GM12801 (cell line): Measurements from ENCODE around the gene PFN4.

Experiments used
- CTCF ChIP-seq: IDR thresholded peaks from one replicate; pipeline ENCODE4 v1.5.1; 2011; ENCODE audit warnings: control low read depth; ENCODE audit not compliant: insufficient read length; ENCODE audit errors: extremely low read depth

PFN4 gene

DNA sequence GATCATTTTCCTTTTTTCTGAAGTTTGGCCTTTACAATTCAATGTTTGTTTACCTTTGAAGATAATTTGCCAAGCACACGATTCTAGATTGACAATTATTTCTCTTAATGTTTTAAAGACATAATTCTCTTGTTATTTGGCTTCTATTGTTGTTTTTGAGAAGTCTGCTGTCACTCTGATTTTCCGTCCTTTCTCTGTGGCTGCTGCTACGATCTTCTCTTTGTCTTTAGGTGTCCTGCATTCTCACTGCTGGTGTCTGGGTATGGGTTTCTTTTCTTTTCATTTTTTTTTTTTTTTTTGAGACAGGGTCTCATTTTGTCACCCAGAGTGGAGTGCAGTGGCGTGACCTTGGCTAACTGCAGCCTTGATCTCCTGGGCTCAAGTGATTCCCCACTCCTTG, 36.6 kb upstream of the PFN4 start:
- no peak for TF ChIP-seq CTCF

DNA sequence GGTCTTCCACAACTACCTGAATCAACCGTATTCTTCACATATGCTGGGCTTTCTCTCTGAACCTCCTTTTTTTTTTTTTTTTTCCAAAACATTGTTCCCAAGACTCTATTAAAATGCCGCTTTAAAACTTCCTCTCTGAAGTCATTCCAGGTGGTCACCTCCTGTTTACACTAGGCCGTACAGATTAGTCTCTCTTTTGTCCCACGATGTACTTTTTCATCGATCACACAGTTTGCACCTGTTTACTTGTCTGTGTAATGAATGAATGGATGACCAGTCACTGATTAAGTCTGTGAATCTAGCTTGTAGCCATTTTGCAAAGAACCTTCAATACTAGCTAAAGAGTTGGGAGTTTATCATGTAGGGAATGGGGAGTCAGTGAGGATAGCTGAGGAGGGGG, 35.0 kb upstream of the PFN4 start:
- no peak for TF ChIP-seq CTCF

- TF ChIP-seq CTCF = no peak
These were observed 30.3 kb upstream of the PFN4 start for GRCh38 chr2:24153478-24153877.

DNA sequence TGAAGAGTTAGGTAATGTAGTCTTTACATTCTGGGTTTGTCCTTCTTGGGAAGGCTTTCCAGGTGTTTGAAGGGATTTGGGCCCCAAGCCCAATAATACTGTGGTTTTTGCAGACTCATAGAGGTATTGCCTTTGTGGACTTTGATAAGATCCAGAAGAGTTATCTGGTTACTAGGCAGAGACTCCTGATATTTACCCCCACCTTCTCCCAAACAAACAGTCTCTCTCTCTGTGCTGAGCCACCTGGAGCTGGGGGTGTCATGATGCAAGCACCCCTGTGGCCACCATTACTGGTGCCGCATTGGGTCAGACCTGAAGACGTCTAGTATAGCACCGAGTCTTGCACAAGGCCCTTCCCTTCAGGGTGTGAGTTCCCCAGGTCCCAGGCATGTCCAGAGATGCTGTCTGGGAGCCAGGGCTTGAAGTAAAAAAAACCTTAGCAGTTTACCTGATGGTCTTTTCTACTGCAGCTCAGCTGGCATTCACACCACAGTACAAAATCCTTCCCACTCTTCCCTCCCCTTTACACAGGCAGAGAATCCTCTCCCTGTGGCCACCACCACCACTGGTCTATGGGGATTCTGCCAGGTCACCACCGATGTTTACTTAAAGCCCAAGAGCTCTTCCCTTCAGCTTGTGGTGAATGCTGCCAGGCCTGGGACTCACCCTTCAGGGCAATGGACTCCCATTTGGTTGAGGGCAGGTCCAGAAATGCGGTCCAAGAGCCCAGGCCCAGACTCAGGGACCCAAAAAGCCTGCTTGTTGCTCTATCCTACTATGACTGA, 29.5 kb upstream of the PFN4 start:
- no peak for TF ChIP-seq CTCF

GRCh38 chr2:24147364-24147763, 24.2 kb upstream of the PFN4 start:
- no peak for TF ChIP-seq CTCF

GRCh38 chr2:24132543-24132942, 9.4 kb upstream of the PFN4 start:
- no peak for TF ChIP-seq CTCF

DNA sequence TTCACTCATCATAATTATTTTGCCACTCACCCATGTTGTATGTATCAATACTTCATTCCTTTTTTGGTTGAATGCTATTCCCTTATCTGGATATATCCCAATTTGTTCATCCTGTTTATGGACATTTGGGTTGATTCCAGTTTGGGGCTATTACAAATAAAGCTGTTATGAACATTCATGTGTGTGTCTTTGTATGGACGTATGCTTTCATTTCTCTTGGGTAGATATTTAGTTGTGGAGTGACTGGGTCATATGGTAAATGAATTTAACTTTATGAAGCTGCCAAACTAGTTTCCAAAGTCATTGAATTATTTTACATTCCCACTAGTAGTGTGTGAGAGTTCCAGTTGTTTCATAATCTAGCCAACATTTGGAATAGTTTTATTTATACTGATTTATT, 2.8 kb upstream of the PFN4 start:
- no peak for TF ChIP-seq CTCF
